HCT116 (cell line): ENCODE data around the gene KRT5. TPM values are rescaled to one million over a fixed set of nuclear protein-coding genes. Genes with fewer than 3 reads are reported as not detected.

Experiments used
- ATAC-seq: fragments of 200-7000 bp; cut with Tn5 transposase; 2 replicates; pipeline ENCODE4 v1.9.1; 2020; ENCODE audit warnings: mild to moderate bottlenecking, moderate library complexity
- BruUV-seq: library from RNA; stranded (reverse); fragments of 400-500 nt; replicated peaks from 2 replicates; lab custom pipeline; 2021; lab: Mats Ljungman, UMichigan
- CTCF ChIA-PET: fragments of 300-600 bp; sonication (Branson Sonifier 250); formaldehyde crosslinking; loops from one replicate; lab custom pipeline; 2021; ENCODE audit warnings: antibody characterized with exemption; lab: Charles Lee
- POLR2A ChIA-PET: fragments of 300-600, 350-600 bp; sonication (Branson Sonifier 250); formaldehyde crosslinking; loops from one replicate; lab custom pipeline; 2021; ENCODE audit warnings: antibody characterized with exemption; lab: Charles Lee
- RAD21 ChIA-PET, 2 experiments: fragments of 300-600 bp; sonication (Branson Sonifier 250); formaldehyde crosslinking; loops; one replicate each; lab custom pipeline; 2023; ENCODE audit warnings: low total read pairs in 2 of 2; ENCODE audit not compliant: uncharacterized antibody in 2 of 2, unreplicated experiment in 2 of 2, low non-redundant PET in 1 of 2; lab: Charles Lee
- DNase-seq: peaks from one replicate; pipeline ENCODE4 v3.0.0-alpha.2; 2010; ENCODE audit warnings: low read depth, low spot score
- H2AFZ ChIP-seq: fragments of 200-600 bp; shearing (Covaris generic), sonication (generic); 2 replicates; pipeline ENCODE4 v1.6.1; 2017; ENCODE audit warnings: low read depth, mixed run types, mixed read lengths, antibody characterized with exemption, low read length; ENCODE audit not compliant: poor library complexity, severe bottlenecking
- H3K27ac ChIP-seq: 2 replicates; pipeline ENCODE4 v1.5.1; 2012; ENCODE audit warnings: low read depth, low read length
- H3K27me3 ChIP-seq: fragments of 200-600 bp; sonication (generic); 2 replicates; pipeline ENCODE4 v1.6.1; 2016; ENCODE audit warnings: mixed run types, low read length, mixed read lengths; ENCODE audit not compliant: insufficient read depth
- H3K36me3 ChIP-seq, 2 experiments: fragments of 200-500 bp in 1 of 2; fragments of 200-600 bp in 1 of 2; sonication (Bioruptor generic) in 1 of 2; sonication (generic) in 1 of 2; 2 replicates each; pipeline versions ENCODE4 v1.5.1 to v1.6.1; 2014 to 2016; ENCODE audit warnings: low read length in 2 of 2, inconsistent platforms in 1 of 2, mixed read lengths in 1 of 2, mixed run types in 1 of 2; ENCODE audit not compliant: insufficient read depth in 2 of 2, control insufficient read depth in 1 of 2
- H3K4me1 ChIP-seq, 2 experiments: fragments of 200-600 bp in 1 of 2; sonication (generic) in 1 of 2; 2 replicates each; pipeline versions ENCODE4 v1.5.1 to v1.6.1; 2012 to 2017; ENCODE audit warnings: low read length in 2 of 2, inconsistent platforms in 1 of 2, mild to moderate bottlenecking in 1 of 2, mixed read lengths in 1 of 2, mixed run types in 1 of 2, moderate library complexity in 1 of 2; ENCODE audit not compliant: insufficient read depth in 2 of 2, control insufficient read depth in 1 of 2
- H3K4me2 ChIP-seq: fragments of 200-600 bp; sonication (generic); 2 replicates; pipeline ENCODE4 v1.6.1; 2017; ENCODE audit warnings: mixed run types, low read length, mixed read lengths
- H3K4me3 ChIP-seq, 2 experiments: fragments of 200-600 bp in 1 of 2; sonication (generic) in 1 of 2; replicated peaks in 1 of 2; 2 replicates each; pipeline ENCODE4 v1.5.1; 2011 to 2016; ENCODE audit warnings: low read length in 2 of 2, control low read depth in 1 of 2, low read depth in 1 of 2, mild to moderate bottlenecking in 1 of 2, mixed read lengths in 1 of 2, mixed run types in 1 of 2
- H3K79me2 ChIP-seq: fragments of 200-600 bp; sonication (generic); 2 replicates; pipeline ENCODE4 v1.6.1; 2017; ENCODE audit warnings: mild to moderate bottlenecking, mixed run types, low read length, moderate library complexity, mixed read lengths; ENCODE audit not compliant: insufficient read depth
- H3K9ac ChIP-seq: fragments of 200-600 bp; sonication (generic); 2 replicates; pipeline ENCODE4 v1.6.1; 2016; ENCODE audit warnings: low read length, mixed read lengths
- H3K9me2 ChIP-seq: fragments of 200-600 bp; sonication (generic), shearing (Covaris generic); 2 replicates; pipeline ENCODE4 v1.6.1; 2017; ENCODE audit warnings: mixed run types, mild to moderate bottlenecking, moderate library complexity; ENCODE audit not compliant: insufficient read depth
- H3K9me3 ChIP-seq, 2 experiments: fragments of 200-500 bp in 1 of 2; fragments of 200-600 bp in 1 of 2; sonication (Bioruptor generic) in 1 of 2; sonication (generic) in 1 of 2; 2 replicates each; pipeline ENCODE4 v1.6.1; 2014 to 2017; ENCODE audit warnings: low read length in 2 of 2, mixed read lengths in 2 of 2, inconsistent platforms in 1 of 2, low read depth in 1 of 2, mild to moderate bottlenecking in 1 of 2, mixed run types in 1 of 2, moderate library complexity in 1 of 2; ENCODE audit not compliant: control insufficient read depth in 1 of 2, insufficient read depth in 1 of 2
- H4K20me1 ChIP-seq: fragments of 200-600 bp; sonication (generic), shearing (Covaris generic); 2 replicates; pipeline ENCODE4 v1.6.1; 2017; ENCODE audit warnings: mixed run types, mild to moderate bottlenecking, moderate library complexity; ENCODE audit not compliant: insufficient read depth
- POLR2AphosphoS5 ChIP-seq: IDR thresholded peaks from 2 replicates; pipeline ENCODE4 v1.6.1; 2011; ENCODE audit warnings: mild to moderate bottlenecking, low read depth, low read length, moderate library complexity
- TCF7L2 ChIP-seq: IDR thresholded peaks from 2 replicates; pipeline ENCODE4 v1.7.0; 2011; ENCODE audit warnings: borderline replicate concordance, inconsistent platforms; ENCODE audit not compliant: insufficient read depth, insufficient read length; ENCODE audit errors: extremely low read depth
- intact Hi-C: fragments of 100-400 bp; cut with micrococcal nuclease; formaldehyde crosslinking; loops from 2 replicates; pipeline ENCODE4 v1.10.0; 2022
- total RNA-seq: library from RNA; stranded (reverse); gene quantifications from one replicate; pipeline ENCODE4 v1.2.1, GENCODE V29; 2021; ENCODE audit not compliant: unreplicated experiment
- TF ChIP-seq, protein P1 (sequence below): IDR thresholded peaks from 2 replicates; pipeline ENCODE4 v1.6.1; 2012
- TF ChIP-seq, protein P2 (sequence below): IDR thresholded peaks from 2 replicates; pipeline ENCODE4 v1.6.1; 2011; ENCODE audit warnings: mild to moderate bottlenecking, low read length, moderate library complexity; ENCODE audit not compliant: insufficient replicate concordance; ENCODE audit errors: extremely low read depth

Gene KRT5
- total RNA-seq, 1 experiment from 2014 or later = 0.44 TPM

DNA sequence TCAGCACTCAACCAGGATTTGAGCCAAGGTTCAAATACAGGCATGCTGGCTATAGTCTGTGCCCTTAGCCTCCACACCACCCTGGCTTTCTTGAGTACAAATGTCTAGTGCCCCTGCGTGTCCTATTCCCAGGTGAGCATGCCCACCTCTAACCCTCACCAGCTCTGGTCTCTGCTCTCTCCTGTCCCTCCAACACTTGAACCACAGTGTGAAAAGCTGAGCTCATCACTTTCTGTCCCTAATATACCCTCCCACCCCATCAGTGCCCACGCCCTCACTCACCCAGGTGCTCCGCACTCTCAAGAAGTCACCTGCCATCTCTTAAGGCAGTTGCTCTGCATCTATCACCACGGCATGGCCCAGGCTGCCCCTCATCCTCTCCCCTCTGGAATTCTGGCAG lies 39.8 kb upstream of the KRT5 start (continued):
- TF ChIP-seq, protein P1, sequence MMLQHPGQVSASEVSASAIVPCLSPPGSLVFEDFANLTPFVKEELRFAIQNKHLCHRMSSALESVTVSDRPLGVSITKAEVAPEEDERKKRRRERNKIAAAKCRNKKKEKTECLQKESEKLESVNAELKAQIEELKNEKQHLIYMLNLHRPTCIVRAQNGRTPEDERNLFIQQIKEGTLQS = no peak
- no peak for TF ChIP-seq TCF7L2
- TF ChIP-seq, protein P2, sequence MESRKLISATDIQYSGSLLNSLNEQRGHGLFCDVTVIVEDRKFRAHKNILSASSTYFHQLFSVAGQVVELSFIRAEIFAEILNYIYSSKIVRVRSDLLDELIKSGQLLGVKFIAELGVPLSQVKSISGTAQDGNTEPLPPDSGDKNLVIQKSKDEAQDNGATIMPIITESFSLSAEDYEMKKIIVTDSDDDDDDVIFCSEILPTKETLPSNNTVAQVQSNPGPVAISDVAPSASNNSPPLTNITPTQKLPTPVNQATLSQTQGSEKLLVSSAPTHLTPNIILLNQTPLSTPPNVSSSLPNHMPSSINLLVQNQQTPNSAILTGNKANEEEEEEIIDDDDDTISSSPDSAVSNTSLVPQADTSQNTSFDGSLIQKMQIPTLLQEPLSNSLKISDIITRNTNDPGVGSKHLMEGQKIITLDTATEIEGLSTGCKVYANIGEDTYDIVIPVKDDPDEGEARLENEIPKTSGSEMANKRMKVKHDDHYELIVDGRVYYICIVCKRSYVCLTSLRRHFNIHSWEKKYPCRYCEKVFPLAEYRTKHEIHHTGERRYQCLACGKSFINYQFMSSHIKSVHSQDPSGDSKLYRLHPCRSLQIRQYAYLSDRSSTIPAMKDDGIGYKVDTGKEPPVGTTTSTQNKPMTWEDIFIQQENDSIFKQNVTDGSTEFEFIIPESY = no peak

DNA sequence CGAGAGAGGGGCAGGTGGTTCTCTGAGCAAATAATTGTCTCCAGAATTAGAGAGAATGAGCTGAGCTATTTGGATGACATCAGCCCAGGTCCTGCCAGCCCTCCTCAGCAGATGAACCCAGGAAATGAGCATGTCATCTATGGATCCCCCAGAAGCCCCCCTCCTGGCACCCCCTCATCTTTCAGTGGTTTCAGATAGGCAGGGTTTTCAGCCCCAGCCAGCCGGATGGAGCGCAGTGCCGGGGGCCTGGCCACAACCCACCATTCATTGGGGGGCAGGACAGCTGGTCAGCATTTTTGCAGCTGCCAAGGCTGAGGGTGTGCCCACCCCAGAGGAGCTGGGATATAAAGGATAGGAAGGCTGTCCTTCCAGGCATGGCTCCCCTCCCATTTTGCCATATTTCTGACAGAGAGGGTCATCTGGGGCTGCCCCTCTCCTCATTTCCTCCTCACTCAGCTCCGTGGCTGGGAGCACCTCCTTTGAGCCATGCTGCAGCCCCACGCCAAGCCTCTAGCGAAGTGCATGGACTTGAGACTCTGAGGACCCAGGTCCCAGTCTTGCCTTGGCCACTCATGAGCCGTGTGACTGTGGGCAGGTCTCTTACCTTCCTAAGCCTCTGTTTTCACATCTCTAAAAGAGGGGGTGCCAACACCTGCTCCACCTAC lies 38.7 kb upstream of the KRT5 start:
- intact Hi-C loops = no loop called here
- H3K9me3 ChIP-seq = no peaks in the 10 kb centered on the region
- H3K36me3 ChIP-seq = no peaks in the 10 kb centered on the region
- no peak overlapping the region for H3K9ac ChIP-seq
- H3K9me2 ChIP-seq = no peaks in the 10 kb centered on the region
- ChIA-PET CTCF (no interaction called here), POLR2A (no interaction called here), RAD21 (no interaction called here)
- H3K4me2 ChIP-seq = no peak overlapping the region
- ATAC-seq (no peak), DNase-seq (no peak)
- no TSS peak for BruUV-seq
- no peak overlapping the region for H2AFZ ChIP-seq
- no peaks in the 10 kb centered on the region for H3K79me2 ChIP-seq
- TF ChIP-seq POLR2AphosphoS5 = no peak
- H4K20me1 ChIP-seq = no peaks in the 10 kb centered on the region
- no peaks in the 10 kb centered on the region for H3K4me1 ChIP-seq
- H3K4me3 ChIP-seq = no peak overlapping the region
- no peaks in the 10 kb centered on the region for H3K27me3 ChIP-seq
- no peak overlapping the region for H3K27ac ChIP-seq
